GM12872 (cell line): Measurements from ENCODE around the gene TNF.

Source experiments
- CTCF ChIP-seq: IDR thresholded peaks from 3 replicates; pipeline ENCODE4 v1.5.1; 2011; ENCODE audit warnings: low read depth, mild to moderate bottlenecking, low read length, moderate library complexity; ENCODE audit not compliant: insufficient read depth

TNF gene

GRCh38 chr6:31531771-31532643, 43.4 kb upstream of the TNF start:
- TF ChIP-seq CTCF, result no peak

- TF ChIP-seq CTCF, result no peak
These were observed 42.5 kb upstream of the TNF start for GRCh38 chr6:31532644-31533454.

- TF ChIP-seq CTCF, result no peak
These were observed 41.9 kb upstream of the TNF start for GRCh38 chr6:31533455-31533841.

GRCh38 chr6:31534011-31534410, 41.4 kb upstream of the TNF start:
- no peak for TF ChIP-seq CTCF

- no peak for TF ChIP-seq CTCF
These were observed 40.8 kb upstream of the TNF start for GRCh38 chr6:31534521-31535040.

- no peak for TF ChIP-seq CTCF
These were observed 39.6 kb upstream of the TNF start for GRCh38 chr6:31535538-31536324.
